H1 (cell line): ENCODE measurements around the gene COTL1. TPM values are rescaled to one million over a fixed set of nuclear protein-coding genes. Genes with fewer than 3 reads are reported as not detected.

Source experiments
- CTCF ChIA-PET: fragments of 300-600 bp; sonication (Branson Sonifier 250); formaldehyde crosslinking; loops from one replicate; lab custom pipeline; 2021; ENCODE audit not compliant: partially characterized antibody; lab: Charles Lee
- POLR2A ChIA-PET: fragments of 300-600 bp; sonication (Branson Sonifier 250); formaldehyde crosslinking; loops from one replicate; lab custom pipeline; 2021; ENCODE audit warnings: inconsistent platforms; ENCODE audit not compliant: partially characterized antibody; lab: Charles Lee
- DNase-seq, 2 experiments: peaks; one replicate each; pipeline versions ENCODE4 v3.0.0 to v3.0.0-alpha.2; 2010 to 2022; ENCODE audit warnings: low spot score in 2 of 2, low read depth in 1 of 2, mixed read lengths in 1 of 2
- FAIRE-seq: peaks from 2 replicates; lab custom pipeline; 2011; peaks lifted over from hg19 to GRCh38; lab: Jason Lieb, UNC
- H2AFZ ChIP-seq: 2 replicates; pipeline ENCODE4 v1.8.1; 2012; ENCODE audit warnings: low read length, inconsistent platforms
- H2AK5ac ChIP-seq: 2 replicates; pipeline ENCODE4 v1.6.1; 2013; ENCODE audit warnings: low read depth, low read length
- H2BK120ac ChIP-seq: replicated peaks from 2 replicates; pipeline ENCODE3; 2013; ENCODE audit warnings: low read depth, low read length, inconsistent platforms
- H2BK12ac ChIP-seq: 2 replicates; pipeline ENCODE4 v1.6.1; 2013; ENCODE audit warnings: low read depth, low read length
- H2BK15ac ChIP-seq: 2 replicates; pipeline ENCODE4 v1.6.1; 2013; ENCODE audit warnings: low read length
- H2BK20ac ChIP-seq: 2 replicates; pipeline ENCODE4 v1.6.1; 2013; ENCODE audit warnings: low read length
- H2BK5ac ChIP-seq: 2 replicates; pipeline ENCODE4 v1.6.1; 2013; ENCODE audit warnings: low read depth, low read length
- H3K14ac ChIP-seq: 2 replicates; pipeline ENCODE4 v1.6.1; 2013; ENCODE audit warnings: inconsistent platforms; ENCODE audit not compliant: insufficient read length
- H3K18ac ChIP-seq: 2 replicates; pipeline ENCODE4 v1.6.1; 2013; ENCODE audit warnings: low read length; ENCODE audit errors: extremely low read depth
- H3K23ac ChIP-seq: 2 replicates; pipeline ENCODE4 v1.6.1; 2013; ENCODE audit warnings: inconsistent platforms; ENCODE audit not compliant: insufficient read length
- H3K23me2 ChIP-seq: 2 replicates; pipeline ENCODE4 v1.6.1; 2013; ENCODE audit warnings: low read depth, low read length
- H3K27ac ChIP-seq: 2 replicates; pipeline ENCODE4 v1.6.1; 2011; ENCODE audit warnings: low read depth, low read length, inconsistent platforms
- H3K27me3 ChIP-seq, 4 experiments: replicated peaks in 1 of 4; 1 replicate in 1 of 4; 2 replicates in 3 of 4; pipeline versions ENCODE4 v1.6.1 to v1.8.1; 2011 to 2013; ENCODE audit warnings: low read length in 3 of 4, mild to moderate bottlenecking in 3 of 4, inconsistent platforms in 2 of 4, mixed read lengths in 2 of 4, moderate library complexity in 1 of 4; ENCODE audit not compliant: control insufficient read depth in 3 of 4, insufficient read depth in 3 of 4; ENCODE audit errors: extremely low read depth in 1 of 4
- H3K36me3 ChIP-seq, 4 experiments: 2 replicates each; pipeline versions ENCODE4 v1.6.1 to v1.8.1; 2011 to 2013; ENCODE audit warnings: mild to moderate bottlenecking in 4 of 4, low read length in 3 of 4, moderate library complexity in 2 of 4, control low read depth in 1 of 4, inconsistent platforms in 1 of 4; ENCODE audit not compliant: insufficient read depth in 4 of 4, control insufficient read depth in 2 of 4
- H3K4ac ChIP-seq: replicated peaks from 2 replicates; pipeline ENCODE3; 2013; ENCODE audit warnings: low read length, low read depth, mixed read lengths, inconsistent platforms; ENCODE audit not compliant: insufficient read length
- H3K4me1 ChIP-seq, 4 experiments: replicated peaks in 1 of 4; 1 replicate in 1 of 4; 2 replicates in 3 of 4; pipeline versions ENCODE4 v1.6.1 to v1.8.1; 2011 to 2013; ENCODE audit warnings: low read length in 3 of 4, inconsistent platforms in 2 of 4, mixed read lengths in 1 of 4; ENCODE audit not compliant: insufficient read depth in 4 of 4, control insufficient read depth in 3 of 4
- H3K4me2 ChIP-seq, 2 experiments: 2 replicates each; pipeline versions ENCODE4 v1.6.1 to v1.8.1; 2011 to 2013; ENCODE audit warnings: low read depth in 2 of 2, low read length in 2 of 2, control low read depth in 1 of 2, inconsistent platforms in 1 of 2, mild to moderate bottlenecking in 1 of 2; ENCODE audit not compliant: insufficient read depth in 1 of 2
- H3K4me3 ChIP-seq, 4 experiments: fragments of 200-600, 300-600 bp in 1 of 4; sonication (generic), shearing (Covaris generic), sonication (Bioruptor Twin) in 1 of 4; 2 replicates each; pipeline versions ENCODE4 v1.5.1 to v1.8.1; 2011 to 2016; ENCODE audit warnings: low read length in 4 of 4, low read depth in 3 of 4, control low read depth in 2 of 4, inconsistent platforms in 2 of 4, mild to moderate bottlenecking in 2 of 4, mixed read lengths in 1 of 4, moderate library complexity in 1 of 4; ENCODE audit not compliant: insufficient read depth in 2 of 4; ENCODE audit errors: extremely low read depth in 1 of 4
- H3K56ac ChIP-seq: replicated peaks from 2 replicates; pipeline ENCODE3; 2013; ENCODE audit warnings: low read depth, mild to moderate bottlenecking, mixed read lengths, low read length, inconsistent platforms; ENCODE audit not compliant: insufficient read length
- H3K79me1 ChIP-seq: 2 replicates; pipeline ENCODE4 v1.6.1; 2013; ENCODE audit warnings: low read depth, low read length, control low read depth
- H3K79me2 ChIP-seq, 2 experiments: 2 replicates each; pipeline versions ENCODE4 v1.6.1 to v1.8.1; 2012 to 2013; ENCODE audit warnings: low read length in 2 of 2, mild to moderate bottlenecking in 2 of 2, inconsistent platforms in 1 of 2; ENCODE audit not compliant: insufficient read depth in 2 of 2, control insufficient read depth in 1 of 2
- H3K9ac ChIP-seq, 4 experiments: replicated peaks in 1 of 4; 1 replicate in 1 of 4; 2 replicates in 3 of 4; pipeline versions ENCODE4 v1.6.1 to v1.8.1; 2011 to 2013; ENCODE audit warnings: low read depth in 3 of 4, low read length in 3 of 4, control low read depth in 2 of 4, mild to moderate bottlenecking in 2 of 4, moderate library complexity in 2 of 4, inconsistent platforms in 1 of 4; ENCODE audit errors: extremely low read depth in 1 of 4
- H3K9me3 ChIP-seq, 2 experiments: 2 replicates each; pipeline versions ENCODE4 v1.6.1 to v1.8.1; 2012 to 2013; ENCODE audit warnings: mild to moderate bottlenecking in 2 of 2, moderate library complexity in 2 of 2, control low read depth in 1 of 2, inconsistent platforms in 1 of 2, low read depth in 1 of 2, low read length in 1 of 2, mixed read lengths in 1 of 2; ENCODE audit not compliant: insufficient read depth in 2 of 2
- H4K20me1 ChIP-seq, 2 experiments: replicated peaks in 1 of 2; 2 replicates each; pipeline versions ENCODE3 to v1.8.1; 2011 to 2013; ENCODE audit warnings: inconsistent platforms in 2 of 2, low read length in 2 of 2, mild to moderate bottlenecking in 1 of 2; ENCODE audit not compliant: insufficient read depth in 2 of 2, control insufficient read depth in 1 of 2
- H4K5ac ChIP-seq: 2 replicates; pipeline ENCODE4 v1.6.1; 2013; ENCODE audit warnings: low read length, low read depth, mixed read lengths, inconsistent platforms; ENCODE audit not compliant: insufficient read length
- H4K8ac ChIP-seq: 2 replicates; pipeline ENCODE4 v1.8.0; 2013; ENCODE audit warnings: mild to moderate bottlenecking, moderate library complexity, low read length, inconsistent platforms; ENCODE audit not compliant: insufficient read depth; ENCODE audit errors: extremely low read depth
- H4K91ac ChIP-seq: replicated peaks from 2 replicates; pipeline ENCODE3; 2013; ENCODE audit warnings: low read length, mixed read lengths, inconsistent platforms; ENCODE audit not compliant: insufficient read length
- BACH1 ChIP-seq: IDR thresholded peaks from 2 replicates; pipeline ENCODE4 v1.6.1; 2012; ENCODE audit warnings: low read length, improper control_type of control experiment
- BRCA1 ChIP-seq: IDR thresholded peaks from 2 replicates; pipeline ENCODE4 v1.6.1; 2012; ENCODE audit warnings: low read depth, low read length, improper control_type of control experiment
- EGR1 ChIP-seq: IDR thresholded peaks from 2 replicates; pipeline ENCODE4 v1.6.1; 2011; ENCODE audit warnings: low read depth, low read length, borderline replicate concordance
- MAX ChIP-seq: IDR thresholded peaks from 2 replicates; pipeline ENCODE4 v1.6.1; 2012; ENCODE audit warnings: inconsistent platforms
- PHF8 ChIP-seq: fragments of 200-600 bp; sonication (generic); conservative IDR thresholded peaks from 2 replicates; pipeline ENCODE4 v1.7.1; 2012; ENCODE audit warnings: low read depth, mild to moderate bottlenecking, inconsistent platforms, low read length, moderate library complexity
- RBBP5 ChIP-seq: IDR thresholded peaks from 2 replicates; pipeline ENCODE4 v1.7.1; 2012; ENCODE audit warnings: low read depth, mild to moderate bottlenecking, inconsistent platforms, low read length, moderate library complexity, borderline replicate concordance
- RXRA ChIP-seq: IDR thresholded peaks from 2 replicates; pipeline ENCODE4 v1.6.1; 2011; ENCODE audit warnings: low read depth, mild to moderate bottlenecking, low read length, moderate library complexity; ENCODE audit not compliant: insufficient read depth
- SAP30 ChIP-seq: fragments of 300-600 bp; sonication (generic); IDR thresholded peaks from 2 replicates; pipeline ENCODE4 v1.7.1; 2012; ENCODE audit warnings: low read length, moderate library complexity, mild to moderate bottlenecking, inconsistent platforms; ENCODE audit not compliant: insufficient read depth, insufficient replicate concordance
- TAF1 ChIP-seq: IDR thresholded peaks from 2 replicates; pipeline ENCODE4 v1.6.1; 2011; ENCODE audit warnings: mild to moderate bottlenecking, low read depth, low read length
- TCF12 ChIP-seq: IDR thresholded peaks from 2 replicates; pipeline ENCODE4 v1.6.1; 2011; ENCODE audit warnings: low read depth, mild to moderate bottlenecking, low read length
- TEAD4 ChIP-seq: IDR thresholded peaks from 2 replicates; pipeline ENCODE4 v1.6.1; 2012; ENCODE audit warnings: low read depth, low read length, inconsistent platforms, mixed read lengths
- YY1 ChIP-seq: IDR thresholded peaks from 2 replicates; pipeline ENCODE4 v1.6.1; 2011; ENCODE audit warnings: low read depth, mild to moderate bottlenecking, low read length
- ZNF274 ChIP-seq: IDR thresholded peaks from 2 replicates; pipeline ENCODE4 v1.7.0; 2012; ENCODE audit warnings: low read length, borderline replicate concordance; ENCODE audit errors: extremely low read depth
- WGBS, 2 experiments: shearing (Covaris generic) in 1 of 2; methylation state at CpG; one replicate each; pipeline versions ENCODE4 v1.1.6 to v1.1.7; 2013 to 2015; ENCODE audit warnings: low lambda C conversion rate in 2 of 2, mixed read lengths in 2 of 2, inconsistent platforms in 1 of 2, low coverage in 1 of 2, missing lambda C conversion rate in 1 of 2; ENCODE audit not compliant: insufficient replicate concordance in 2 of 2, insufficient coverage in 1 of 2, insufficient read length in 1 of 2; ENCODE audit errors: extremely low coverage in 1 of 2, missing lambda C conversion rate in 1 of 2; 5-methylcytosine and 5-hydroxymethylcytosine counted together
- polyA plus RNA-seq, 7 experiments: library from polyadenylated mRNA; depleted of rRNA in 3 of 7; stranded (reverse) in 5 of 7; unstranded in 2 of 7; fragments of >200 nt in 5 of 7; fragments of 200-250 nt in 2 of 7; gene quantifications; 1 replicate in 5 of 7; 2 replicates in 1 of 7; 4 replicates in 1 of 7; pipeline versions ENCODE4 v1.2.1 to v1.2.3, GENCODE V29; 2011 to 2013; ENCODE audit warnings: missing spikeins in 2 of 7, mixed read lengths in 2 of 7
- total RNA-seq: library from RNA; stranded (reverse); fragmentation: NEBNext Ultra II Directional; extraction: Animal tissue kit (Norgen Biotek cat#: 25700); gene quantifications from 2 replicates; pipeline ENCODE4 v1.2.1, GENCODE V29; 2021

Gene COTL1
- total and polyA plus RNA-seq, 2 of the 8 experiments (the other 6 are each of a cell fraction or from before 2014, with no cell fraction given): 59.2 to 183 TPM

- DNase-seq: no peak
- H2AFZ ChIP-seq: no peak overlapping the region
- H2BK12ac ChIP-seq: no peak overlapping the region
- no peak overlapping the region for H2BK20ac ChIP-seq
- H3K79me2 ChIP-seq: no peaks in the 10 kb centered on the region
- H3K9me3 ChIP-seq: no peaks in the 10 kb centered on the region
- no peaks in the 10 kb centered on the region for H3K79me1 ChIP-seq
- WGBS, 2 experiments: 89% methylated on average over 7 of the region's 7 CpGs; no CpG with 5 or more reads in 1 of the 2 experiments
- no peak overlapping the region for H3K14ac ChIP-seq
- H3K9ac ChIP-seq: no peak overlapping the region
- H2BK5ac ChIP-seq: no peak overlapping the region
- ChIA-PET POLR2A (no interaction called here), CTCF (interaction anchor here (0.6 kb wide), 1 partner anchor 9 kb away, joined by 3 read pairs; no protein-coding TSS in a partner anchor)
- no peak overlapping the region for H2BK15ac ChIP-seq
- H3K27me3 ChIP-seq: no peaks in the 10 kb centered on the region
- H3K23me2 ChIP-seq: no peaks in the 10 kb centered on the region
- H4K20me1 ChIP-seq: no peaks in the 10 kb centered on the region
- no peak overlapping the region for H3K56ac ChIP-seq
- H2BK120ac ChIP-seq: no peak overlapping the region
- H3K4me3 ChIP-seq: no peak overlapping the region
- FAIRE-seq: no peak
- H3K27ac ChIP-seq: no peak overlapping the region
- no peak overlapping the region for H3K4me2 ChIP-seq
- H3K36me3 ChIP-seq: no peaks in the 10 kb centered on the region
- no peak overlapping the region for H4K91ac ChIP-seq
- H3K4ac ChIP-seq: no peak overlapping the region
- H3K18ac ChIP-seq: no peak overlapping the region
- no peak overlapping the region for H4K5ac ChIP-seq
- H2AK5ac ChIP-seq: no peak overlapping the region
- no peak overlapping the region for H4K8ac ChIP-seq
- H3K23ac ChIP-seq: no peak overlapping the region
- peaks cover 0 to 7% (median 3%) of the 10 kb centered on the region in 4 experiments; a peak in 6 of 7 replicates for H3K4me1 ChIP-seq
- TF ChIP-seq YY1 (no peak), ZNF274 (no peak), BACH1 (no peak), PHF8 (no peak), TAF1 (no peak), RXRA (no peak), EGR1 (no peak), TEAD4 (no peak), SAP30 (no peak), BRCA1 (no peak), RBBP5 (no peak), MAX (no peak), TCF12 (no peak)
Measured at GRCh38 chr16:84541999-84542817, 75.7 kb downstream of the COTL1 start.
